Activated CD4-positive, alpha-beta T cell treated with anti-CD3 and anti-CD28 coated beads for 4 hours (primary cell): ENCODE measurements around the gene AGRP.
"Not testable (repeated sequence)": the region's sequence is repeated elsewhere in the genome, so short reads cannot be mapped to it uniquely, and the experiment has no call there.

ENCODE experiments used
- DNase-seq, 2 donors: peaks; one replicate each; pipeline ENCODE4 v3.0.0-alpha.2; 2020

Gene AGRP

GRCh38 chr16:67483150-67483549 is at the start of gene AGRP:
TSS of gene AGRP (minus strand) at chr16:67483547. CDS start at chr16:67483398, 149 bp downstream.
- DNase-seq = no peak

- DNase-seq = no peak
Observed at GRCh38 chr16:67531247-67531646, 47.9 kb upstream of the AGRP start.

- DNase-seq = no peak
Observed at GRCh38 chr16:67530013-67530939, 46.9 kb upstream of the AGRP start.

- no peak for DNase-seq
Observed at GRCh38 chr16:67529582-67530012, 46.2 kb upstream of the AGRP start.

GRCh38 chr16:67528870-67529581 is 45.7 kb upstream of the AGRP start:
- no peak for DNase-seq

- DNase-seq = peak; percentile 41 to 52
Observed at GRCh38 chr16:67528222-67528869, 45.0 kb upstream of the AGRP start, which contains the start of gene RIPOR1. TSS of gene RIPOR1 (plus strand) at chr16:67528829. CDS start at chr16:67538447, 9,618 bp downstream.

GRCh38 chr16:67526149-67526791 is 42.9 kb upstream of the AGRP start:
- DNase-seq = no peak

- no peak for DNase-seq
Observed at GRCh38 chr16:67525176-67525860, 42.0 kb upstream of the AGRP start.

- peak; percentile 94 to 99 for DNase-seq
Observed at GRCh38 chr16:67521095-67521804, 37.9 kb upstream of the AGRP start.

GRCh38 chr16:67519242-67519641 is 35.9 kb upstream of the AGRP start:
- DNase-seq = no peak

- DNase-seq = no peak
Observed at GRCh38 chr16:67518676-67519075, 35.3 kb upstream of the AGRP start.

- no peak for DNase-seq
Observed at GRCh38 chr16:67517661-67518423, 34.5 kb upstream of the AGRP start.

GRCh38 chr16:67517155-67517445 is 33.8 kb upstream of the AGRP start:
- no peak for DNase-seq

GRCh38 chr16:67516296-67517154 is 33.2 kb upstream of the AGRP start:
- DNase-seq = no peak

- peak; percentile 77 to 83 for DNase-seq
Observed at GRCh38 chr16:67514382-67514828, 31.1 kb upstream of the AGRP start.

GRCh38 chr16:67513892-67514291 is 30.5 kb upstream of the AGRP start:
- not testable (repeated sequence) for DNase-seq

- no peak for DNase-seq
Observed at GRCh38 chr16:67509016-67509415, 25.7 kb upstream of the AGRP start.

GRCh38 chr16:67506468-67506867 is 23.1 kb upstream of the AGRP start:
- DNase-seq = no peak
